ENCODE data around the gene MYCL. TPM values are rescaled to one million over a fixed set of nuclear protein-coding genes. Genes with fewer than 3 reads are reported as not detected.
A peak's percentile ranks its signal among the peaks of the same experiment; 100 is the strongest.

MYCL gene
- total RNA-seq, result 6.3 and 10.6 TPM in 2 replicates
- 7.3 and 7.8 TPM in 2 replicates for polyA plus RNA-seq

- peak; percentile 92 for DNase-seq (ENCODE audit: low spot score)
- Histone ChIP-seq H3K9me2 (replicated peaks; ENCODE audit: insufficient read depth) (no peaks in the 10 kb centered on the region), H3K4me3 (peak within 1 kb of the TSS; percentile 62), H3K27ac (peak within 1 kb of the TSS; percentile 42), H3K4me1 (ENCODE audit: insufficient read depth) (peaks cover 5% of the 10 kb centered on the region), H3K4me2 (peak within 1 kb of the TSS; percentile 99), H3K79me2 (peaks cover 6% of the 10 kb centered on the region), H2AFZ (peak within 1 kb of the TSS; percentile 93), H4K20me1 (ENCODE audit: insufficient read depth, poor library complexity, severe bottlenecking) (no peaks in the 10 kb centered on the region), H3K9me3 (ENCODE audit: low read depth) (no peaks in the 10 kb centered on the region), H3K27me3 (peaks cover 20% of the 10 kb centered on the region), H3K36me3 (replicated peaks; ENCODE audit: insufficient read depth, low read depth) (no peaks in the 10 kb centered on the region)
- WGBS (ENCODE audit: low lambda C conversion rate, missing lambda C conversion rate), result under 1% methylated on average over 39 of the region's 92 CpGs
- TF ChIP-seq CTCF (IDR thresholded peaks at IDR 0.05; ENCODE audit: poor library complexity) (peak; percentile 81), EZH2phosphoT487 (IDR thresholded peaks at IDR 0.05; ENCODE audit: low read depth, severe bottlenecking, unreplicated experiment) (no peak)
These were observed at the start of gene MYCL for GRCh38 chr1:39901714-39902459. TSS of gene MYCL (minus strand) at chr1:39901917. CDS start at chr1:39901434, 483 bp downstream.

GRCh38 chr1:39949891-39950290 is 48.2 kb upstream of the MYCL start:
- no peak overlapping the region for H3K27ac ChIP-seq
- WGBS (ENCODE audit: low lambda C conversion rate, missing lambda C conversion rate), result 72% methylated on average over 2 of the region's 2 CpGs
- no peak for DNase-seq (ENCODE audit: low spot score)
- no peaks in the 10 kb centered on the region for H3K36me3 ChIP-seq (replicated peaks; ENCODE audit: insufficient read depth, low read depth)
- no peak for TF ChIP-seq CTCF (IDR thresholded peaks at IDR 0.05; ENCODE audit: poor library complexity)
- H3K4me2 ChIP-seq, result no peak overlapping the region
- no peaks in the 10 kb centered on the region for H3K9me3 ChIP-seq (ENCODE audit: low read depth)
- H2AFZ ChIP-seq, result no peak overlapping the region
- H3K79me2 ChIP-seq, result no peaks in the 10 kb centered on the region
- no peaks in the 10 kb centered on the region for H3K9me2 ChIP-seq (replicated peaks; ENCODE audit: insufficient read depth)
- H3K27me3 ChIP-seq, result no peaks in the 10 kb centered on the region
- H3K4me3 ChIP-seq, result no peak overlapping the region
- H3K4me1 ChIP-seq (ENCODE audit: insufficient read depth), result peaks cover 3% of the 10 kb centered on the region
- H4K20me1 ChIP-seq (ENCODE audit: insufficient read depth, poor library complexity, severe bottlenecking), result no peaks in the 10 kb centered on the region

- no peaks in the 10 kb centered on the region for H4K20me1 ChIP-seq (ENCODE audit: insufficient read depth, poor library complexity, severe bottlenecking)
- H3K79me2 ChIP-seq, result no peaks in the 10 kb centered on the region
- H3K4me1 ChIP-seq (ENCODE audit: insufficient read depth), result no peaks in the 10 kb centered on the region
- no peak overlapping the region for H2AFZ ChIP-seq
- no peak overlapping the region for H3K4me3 ChIP-seq
- 71% methylated on average over 4 of the region's 4 CpGs for WGBS (ENCODE audit: low lambda C conversion rate, missing lambda C conversion rate)
- no peak overlapping the region for H3K4me2 ChIP-seq
- DNase-seq (ENCODE audit: low spot score), result no peak
- H3K9me2 ChIP-seq (replicated peaks; ENCODE audit: insufficient read depth), result no peaks in the 10 kb centered on the region
- H3K9me3 ChIP-seq (ENCODE audit: low read depth), result no peaks in the 10 kb centered on the region
- TF ChIP-seq EZH2 (IDR thresholded peaks at IDR 0.05; ENCODE audit: borderline replicate concordance), result no peak
- TF ChIP-seq EZH2phosphoT487 (IDR thresholded peaks at IDR 0.05; ENCODE audit: low read depth, severe bottlenecking, unreplicated experiment), result no peak
- TF ChIP-seq CTCF (IDR thresholded peaks at IDR 0.05; ENCODE audit: poor library complexity), result no peak
- no peaks in the 10 kb centered on the region for H3K27me3 ChIP-seq
- H3K36me3 ChIP-seq (replicated peaks; ENCODE audit: insufficient read depth, low read depth), result no peaks in the 10 kb centered on the region
- peak overlapping the region; percentile 56 for H3K27ac ChIP-seq
These were observed 45.5 kb upstream of the MYCL start for GRCh38 chr1:39947260-39947659.
